ENCODE results near the gene EFNA4.
A peak's percentile ranks its signal among the peaks of the same experiment; 100 is the strongest.

EFNA4 gene

DNA sequence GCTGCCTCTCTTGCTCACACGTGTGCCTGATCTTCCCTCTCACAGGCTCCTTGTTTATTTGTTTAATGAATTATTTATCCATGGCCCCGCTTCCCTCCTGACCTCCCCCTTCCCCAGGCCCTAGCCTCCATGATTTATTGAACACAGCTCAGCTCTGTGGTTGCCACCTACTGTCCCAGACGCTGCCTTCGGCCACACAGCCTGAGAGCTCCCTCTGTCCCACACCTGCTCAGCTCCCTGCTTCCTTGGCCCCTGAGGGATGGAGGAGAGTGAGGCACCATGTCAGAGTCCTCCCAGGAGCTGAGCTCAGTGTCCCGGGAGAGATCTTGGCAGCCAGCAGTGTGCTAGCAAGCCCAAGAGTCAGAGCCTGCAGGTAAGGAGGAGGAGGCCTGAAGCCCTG lies 12.0 kb downstream of the EFNA4 start:
- DNase-seq = no peak

GRCh38 chr1:155076371-155076770 lies 12.8 kb downstream of the EFNA4 start:
- no peak for DNase-seq

DNA sequence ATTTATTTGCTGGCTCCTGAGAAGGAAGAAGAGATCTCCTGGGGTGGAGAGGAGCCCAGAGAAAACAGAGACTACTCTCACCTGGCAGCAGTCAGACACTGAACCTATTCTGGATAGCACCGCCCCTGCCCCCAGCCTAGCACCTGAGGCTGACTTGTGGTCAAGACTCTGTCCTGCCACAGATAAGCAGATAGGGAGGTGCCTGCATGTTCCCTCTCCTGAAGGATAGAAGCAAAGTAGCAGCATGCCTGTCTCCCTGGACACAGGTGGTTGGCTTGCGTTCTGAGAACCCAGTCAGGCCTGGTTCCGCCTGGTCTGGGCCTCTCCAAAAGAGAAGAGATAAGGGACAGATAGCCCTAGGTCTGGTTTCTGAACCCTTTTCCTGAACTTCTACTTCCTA lies 13.8 kb downstream of the EFNA4 start:
- DNase-seq = no peak

DNA sequence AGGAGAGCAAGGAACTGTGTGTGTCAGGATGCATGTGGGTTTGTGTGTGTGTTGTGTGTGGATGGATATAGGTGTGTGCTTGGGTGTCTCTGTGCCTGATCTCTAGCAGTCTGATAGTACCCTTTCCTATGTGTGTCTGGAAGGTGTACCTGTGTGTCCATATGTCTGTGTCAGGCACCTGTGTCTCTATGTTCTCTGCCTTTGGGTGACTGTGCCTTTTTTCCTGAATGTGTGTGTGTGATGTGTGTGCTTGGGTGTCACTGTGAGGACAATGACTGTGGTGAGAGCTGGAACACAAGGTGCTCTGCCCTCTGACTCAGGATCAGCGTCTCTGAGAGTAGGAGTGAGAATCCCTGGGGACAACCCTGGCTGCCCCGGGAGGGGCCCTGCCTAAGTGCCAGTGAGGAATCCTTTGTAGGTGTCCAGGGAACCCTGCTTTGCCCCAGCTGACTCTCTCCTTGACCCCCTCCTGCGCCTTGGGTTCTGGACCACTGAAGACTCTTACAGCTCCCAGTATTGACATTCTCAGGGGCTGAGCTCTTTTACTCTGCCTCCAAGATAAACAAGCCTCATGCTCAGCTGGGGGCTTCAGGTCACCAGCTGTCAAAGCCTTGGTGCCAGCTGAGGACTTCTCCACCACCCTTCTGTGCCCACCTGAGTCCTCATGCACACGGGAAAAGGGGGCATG lies 14.4 kb downstream of the EFNA4 start:
- no peak for DNase-seq

- DNase-seq = peak; percentile 53
Observed at GRCh38 chr1:155078469-155079209, 15.1 kb downstream of the EFNA4 start, which contains the start of gene EFNA3. TSS of gene EFNA3 (plus strand) at chr1:155078837. CDS start at chr1:155078942, 105 bp downstream.

DNA sequence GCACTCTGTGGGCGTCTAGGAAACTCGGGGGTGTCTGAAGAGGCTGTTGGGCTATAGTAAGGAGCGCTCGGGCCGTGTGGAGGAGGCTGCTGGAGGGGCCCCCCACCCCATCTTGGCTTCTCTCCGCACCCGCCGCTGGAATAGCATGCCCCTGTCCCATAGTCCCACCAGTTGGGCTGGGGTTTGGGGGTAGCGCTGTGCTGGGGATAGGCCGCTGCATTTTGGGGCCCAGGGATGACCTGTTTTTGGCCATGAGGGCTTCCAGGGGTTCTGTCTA lies 15.6 kb downstream of the EFNA4 start:
- DNase-seq = no peak

- peak; percentile 21 for DNase-seq
Observed at GRCh38 chr1:155079487-155080311, 16.2 kb downstream of the EFNA4 start.

- peak; percentile 96 for DNase-seq
Observed at GRCh38 chr1:155080312-155081228, 17.0 kb downstream of the EFNA4 start.

GRCh38 chr1:155081472-155082300 lies 18.1 kb downstream of the EFNA4 start:
- DNase-seq = no peak

GRCh38 chr1:155082301-155083051 lies 18.9 kb downstream of the EFNA4 start:
- DNase-seq = no peak

GRCh38 chr1:155083052-155083541 lies 19.6 kb downstream of the EFNA4 start:
- no peak for DNase-seq

DNA sequence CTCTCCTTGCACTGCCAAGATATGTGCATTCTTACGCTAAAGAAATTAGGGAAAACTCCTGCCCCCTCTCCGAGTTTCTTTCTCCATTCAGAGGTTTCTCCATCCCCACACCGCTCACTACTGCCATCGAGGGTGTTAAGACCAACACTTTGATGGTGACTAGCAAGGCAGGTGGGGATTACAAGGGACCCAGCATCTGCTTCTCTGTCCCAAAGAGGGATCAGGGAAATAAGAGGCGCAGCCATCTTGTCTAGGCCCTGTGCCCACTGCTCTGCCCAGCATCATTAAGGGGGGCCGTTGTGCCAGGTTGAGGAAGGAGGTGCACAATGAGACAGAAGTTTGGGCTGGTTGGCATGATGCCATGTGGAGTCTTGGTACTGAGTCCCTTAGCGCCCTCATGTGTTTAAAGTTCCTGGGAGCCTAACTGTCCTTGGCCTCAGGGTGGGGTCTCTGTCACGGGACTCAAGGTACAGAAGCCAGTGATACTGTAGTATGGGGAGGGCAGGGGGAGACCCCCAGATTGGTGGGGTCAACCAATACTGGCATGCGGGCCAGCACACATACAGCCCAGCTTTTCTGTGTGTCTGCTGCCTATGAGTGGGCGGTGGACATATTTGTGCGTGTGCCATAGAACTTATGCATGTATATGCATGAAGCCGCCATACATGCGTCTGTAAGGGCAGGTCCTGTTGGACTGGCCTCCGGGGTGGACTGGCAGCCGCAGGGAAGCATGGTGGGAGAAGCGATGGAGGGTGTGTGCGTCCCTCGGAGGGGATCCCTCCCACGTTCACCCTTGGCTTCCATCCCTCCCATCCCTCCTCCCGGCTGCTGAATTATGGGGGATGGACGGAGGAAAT lies 20.6 kb downstream of the EFNA4 start:
- DNase-seq = no peak

GRCh38 chr1:155084722-155085503 lies 21.4 kb downstream of the EFNA4 start:
- DNase-seq = peak; percentile 98

DNA sequence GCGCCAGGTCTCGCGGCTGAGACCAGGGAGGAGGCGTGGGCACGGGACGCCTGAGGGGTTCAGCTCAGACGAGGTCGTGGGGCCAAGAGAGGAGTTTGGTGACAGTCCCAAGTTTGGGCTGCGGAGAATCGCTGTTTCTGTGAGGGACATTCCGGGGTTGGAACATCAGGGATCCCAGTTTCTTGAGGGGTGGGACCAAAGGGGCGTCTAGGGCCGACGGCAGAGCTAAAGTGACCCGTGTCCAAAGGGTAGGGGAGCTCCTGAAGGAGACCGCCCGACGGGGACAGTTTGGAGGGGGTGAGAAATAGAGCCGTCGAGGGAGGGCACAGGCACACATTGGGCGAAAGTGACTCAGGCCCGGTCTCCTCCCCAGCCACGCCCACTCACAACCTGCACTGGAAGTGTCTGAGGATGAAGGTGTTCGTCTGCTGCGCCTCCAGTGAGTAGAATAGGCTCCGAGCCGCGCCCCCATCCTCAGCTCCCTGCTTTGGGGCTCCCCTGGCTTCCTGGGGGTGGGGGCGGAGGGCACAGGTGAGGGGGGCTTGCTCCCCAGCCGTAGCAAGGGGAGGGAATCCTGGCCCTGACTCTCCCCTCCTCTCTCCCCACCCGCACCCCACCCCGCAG lies 22.1 kb downstream of the EFNA4 start:
- no peak for DNase-seq

DNA sequence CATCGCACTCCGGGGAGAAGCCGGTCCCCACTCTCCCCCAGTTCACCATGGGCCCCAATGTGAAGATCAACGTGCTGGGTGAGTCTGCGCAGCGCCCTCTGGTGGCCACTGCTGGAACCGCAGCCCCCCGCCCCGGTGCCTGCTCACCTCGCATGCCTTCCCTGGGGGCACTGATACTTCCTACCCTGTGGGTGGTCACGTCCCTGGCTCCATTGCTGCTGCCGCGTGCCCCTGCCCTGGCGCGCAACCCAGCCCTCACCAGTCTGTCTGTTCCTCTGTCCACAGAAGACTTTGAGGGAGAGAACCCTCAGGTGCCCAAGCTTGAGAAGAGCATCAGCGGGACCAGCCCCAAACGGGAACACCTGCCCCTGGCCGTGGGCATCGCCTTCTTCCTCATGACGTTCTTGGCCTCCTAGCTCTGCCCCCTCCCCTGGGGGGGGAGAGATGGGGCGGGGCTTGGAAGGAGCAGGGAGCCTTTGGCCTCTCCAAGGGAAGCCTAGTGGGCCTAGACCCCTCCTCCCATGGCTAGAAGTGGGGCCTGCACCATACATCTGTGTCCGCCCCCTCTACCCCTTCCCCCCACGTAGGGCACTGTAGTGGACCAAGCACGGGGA lies 22.7 kb downstream of the EFNA4 start:
- peak; percentile 79 for DNase-seq

GRCh38 chr1:155086856-155087535 lies 23.5 kb downstream of the EFNA4 start:
- no peak for DNase-seq

All from NCI-H1694 (cell line).